ENCODE measurements around the gene RHPN2. TPM values are rescaled to one million over a fixed set of nuclear protein-coding genes. Genes with fewer than 3 reads are reported as not detected.
"Not testable (repeated sequence)": the region's sequence is repeated elsewhere in the genome, so short reads cannot be mapped to it uniquely, and the experiment has no call there.

RHPN2 gene
- total RNA-seq, 1 donor from 2014 or later = 2.4 TPM

DNA sequence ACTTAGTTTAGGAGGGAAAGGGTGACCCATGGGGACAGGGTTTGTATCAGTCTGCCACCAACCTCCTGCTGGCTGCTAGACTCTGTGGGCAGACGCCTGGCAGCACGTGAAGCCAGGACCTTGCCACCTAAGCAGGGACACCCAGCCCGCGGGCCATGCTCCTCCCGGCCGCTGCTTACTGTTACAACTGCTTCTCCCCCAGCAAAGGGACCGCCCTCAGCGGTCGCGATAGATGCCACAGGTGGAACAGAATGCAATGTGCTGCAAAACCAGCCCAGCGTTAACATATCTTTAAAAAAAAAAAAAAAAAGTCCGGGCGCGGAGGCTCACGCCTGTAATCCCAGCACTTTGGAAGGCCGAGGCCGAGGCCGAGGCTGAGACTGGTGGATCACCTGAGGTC, 1.9 kb upstream of the RHPN2 start:
- DNase-seq (ENCODE audit: low read depth, low spot score) = no peak

DNA sequence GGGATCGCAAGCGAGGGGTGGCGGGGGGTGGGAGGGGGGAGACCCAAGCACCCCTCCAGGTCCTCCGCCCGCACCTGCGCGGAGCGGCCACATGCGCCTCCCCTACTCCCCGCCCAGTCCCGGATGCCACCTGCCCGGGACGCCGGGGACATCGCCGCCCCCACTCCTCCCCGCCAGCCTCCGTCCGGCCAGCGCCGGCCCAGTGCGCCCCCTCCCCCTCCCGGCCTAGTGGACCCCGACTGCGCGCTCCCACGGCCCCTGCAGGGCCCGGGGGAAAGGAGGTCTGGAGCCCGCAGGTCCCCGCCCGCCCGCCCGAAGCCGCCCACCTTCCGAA, 263 bp downstream of the RHPN2 start:
- no peak for DNase-seq (ENCODE audit: low read depth, low spot score)

DNA sequence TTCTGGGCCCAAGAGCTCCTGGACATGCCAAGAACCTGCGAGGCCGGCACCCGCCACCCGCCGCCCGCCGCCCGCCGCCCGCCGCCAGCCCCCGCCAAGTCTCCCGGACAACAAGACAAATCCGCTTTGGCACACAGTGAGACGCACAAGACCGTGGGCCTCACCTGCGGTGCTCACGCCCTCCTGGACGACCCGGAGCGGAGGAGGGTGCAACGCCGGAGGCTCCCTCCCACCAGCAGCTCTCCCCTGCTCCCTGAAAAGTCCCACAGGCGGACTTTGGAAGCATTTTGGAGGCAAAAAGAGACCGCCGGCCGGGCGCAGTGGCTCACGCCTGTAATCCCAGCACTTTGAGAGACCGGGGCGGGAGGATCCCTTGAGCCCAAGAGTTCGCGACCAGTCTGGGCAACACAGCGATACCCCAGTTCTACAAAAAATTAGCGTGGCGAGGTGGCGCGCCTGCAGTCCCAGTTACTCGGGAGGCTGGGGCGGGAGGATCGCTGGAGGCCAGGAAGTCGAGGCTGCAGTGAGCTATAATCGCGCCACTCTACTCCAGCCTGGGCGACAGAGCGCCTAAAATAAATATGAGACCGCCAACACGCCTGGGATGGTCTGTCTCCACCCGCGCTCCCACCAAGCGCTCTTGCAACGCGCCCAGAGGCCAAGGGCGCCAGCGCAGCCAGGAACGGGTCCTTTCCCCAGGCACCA, 783 bp downstream of the RHPN2 start:
- DNase-seq (ENCODE audit: low read depth, low spot score) = no peak

DNA sequence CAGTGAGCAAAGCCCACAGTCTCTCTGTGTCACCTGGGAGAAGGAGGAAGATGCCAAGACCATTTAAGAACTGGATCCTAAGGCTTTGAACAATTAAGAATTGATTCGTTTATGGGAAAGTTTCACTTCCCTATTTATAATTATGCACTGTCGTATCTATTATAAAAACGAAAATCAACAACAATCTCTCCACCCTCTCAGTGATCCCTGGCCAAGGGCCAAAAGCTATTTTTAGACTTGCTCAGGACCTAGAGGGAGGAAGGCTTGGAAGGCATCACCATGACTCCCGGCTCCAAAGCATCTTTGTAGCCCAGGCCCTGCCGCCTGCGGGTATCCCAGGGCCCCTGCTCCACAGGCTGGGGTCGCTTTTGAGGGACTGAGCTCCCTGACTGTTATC, 1.3 kb downstream of the RHPN2 start:
- DNase-seq (ENCODE audit: low read depth, low spot score) = no peak

DNA sequence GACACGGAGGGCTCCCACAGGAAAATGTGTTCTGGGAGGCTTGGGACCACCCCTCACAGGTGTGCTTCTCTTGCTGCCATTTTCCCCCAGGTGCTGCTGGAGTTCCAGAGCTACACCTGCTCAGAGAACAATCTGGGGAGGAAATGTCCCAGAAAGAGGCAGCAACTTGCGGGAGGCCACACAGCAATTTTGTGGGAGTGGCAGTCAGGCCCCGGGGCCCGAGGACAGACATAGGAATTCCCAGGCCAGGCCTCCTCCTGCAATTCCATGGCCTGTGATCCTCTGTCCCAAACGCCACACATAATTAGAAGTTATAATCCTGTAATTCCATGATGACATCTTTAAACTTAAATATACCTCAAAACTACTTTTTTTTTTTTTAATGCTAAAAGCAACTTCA, 1.8 kb downstream of the RHPN2 start:
- no peak for DNase-seq (ENCODE audit: low read depth, low spot score)

DNA sequence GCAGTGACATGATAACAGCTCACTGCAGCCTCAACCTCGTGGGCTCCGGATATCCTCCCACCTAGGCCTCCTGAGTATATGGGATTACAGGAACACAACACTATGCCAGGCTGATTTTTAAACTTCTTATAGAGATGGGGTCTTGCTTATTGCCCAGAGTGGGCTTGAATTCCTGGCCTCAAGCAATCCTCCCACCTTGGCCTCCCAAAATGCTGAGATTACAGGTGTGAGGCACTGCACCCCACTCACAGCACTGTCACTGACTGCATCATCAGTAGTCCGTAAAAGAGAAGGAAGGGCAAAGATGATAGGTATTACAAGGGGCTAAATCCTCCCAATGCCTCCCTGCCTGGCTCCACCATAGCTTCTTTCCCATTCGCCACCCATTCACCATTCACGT, 4.1 kb downstream of the RHPN2 start:
- DNase-seq (ENCODE audit: low read depth, low spot score) = no peak

DNA sequence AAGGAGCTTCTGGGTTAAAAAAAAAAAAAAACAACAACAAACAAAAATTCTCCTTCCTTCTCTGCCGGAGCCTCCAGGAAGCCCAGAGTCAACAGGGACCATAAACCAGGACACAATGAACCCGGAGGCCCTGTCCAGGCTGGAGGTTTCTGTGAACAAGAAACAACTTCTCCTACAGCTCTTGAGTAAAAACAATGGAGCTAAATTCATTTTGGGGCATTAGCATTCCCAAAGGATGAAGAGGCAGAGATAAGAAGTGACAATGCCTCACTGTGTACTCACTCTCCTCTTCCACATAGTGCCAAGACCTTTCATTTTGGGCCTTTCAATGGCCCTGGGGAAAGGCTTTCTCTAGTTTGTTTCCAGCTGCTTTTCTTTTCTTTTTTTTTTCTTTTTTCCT, 9.0 kb downstream of the RHPN2 start:
- no peak for DNase-seq (ENCODE audit: low read depth, low spot score)

DNA sequence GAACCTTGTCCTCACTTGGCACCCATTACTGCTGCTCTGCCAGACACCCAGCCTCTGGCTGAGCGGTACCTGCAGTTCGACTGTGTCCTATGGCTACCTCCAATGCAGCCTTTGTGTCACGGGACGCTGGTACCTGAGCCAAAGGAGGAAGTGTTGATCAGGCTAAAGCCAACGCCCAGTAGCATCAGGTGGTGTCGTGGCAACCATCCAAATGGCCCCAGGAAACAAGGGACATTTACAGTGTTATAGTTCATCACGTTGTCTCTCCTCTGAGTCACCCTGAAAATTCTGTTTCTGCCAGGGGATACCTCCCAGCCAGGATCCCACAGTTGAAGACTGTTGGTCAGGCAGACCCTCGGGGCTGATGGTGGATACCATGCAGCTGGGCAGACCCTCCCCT, 10.1 kb downstream of the RHPN2 start:
- DNase-seq (ENCODE audit: low read depth, low spot score) = no peak

DNA sequence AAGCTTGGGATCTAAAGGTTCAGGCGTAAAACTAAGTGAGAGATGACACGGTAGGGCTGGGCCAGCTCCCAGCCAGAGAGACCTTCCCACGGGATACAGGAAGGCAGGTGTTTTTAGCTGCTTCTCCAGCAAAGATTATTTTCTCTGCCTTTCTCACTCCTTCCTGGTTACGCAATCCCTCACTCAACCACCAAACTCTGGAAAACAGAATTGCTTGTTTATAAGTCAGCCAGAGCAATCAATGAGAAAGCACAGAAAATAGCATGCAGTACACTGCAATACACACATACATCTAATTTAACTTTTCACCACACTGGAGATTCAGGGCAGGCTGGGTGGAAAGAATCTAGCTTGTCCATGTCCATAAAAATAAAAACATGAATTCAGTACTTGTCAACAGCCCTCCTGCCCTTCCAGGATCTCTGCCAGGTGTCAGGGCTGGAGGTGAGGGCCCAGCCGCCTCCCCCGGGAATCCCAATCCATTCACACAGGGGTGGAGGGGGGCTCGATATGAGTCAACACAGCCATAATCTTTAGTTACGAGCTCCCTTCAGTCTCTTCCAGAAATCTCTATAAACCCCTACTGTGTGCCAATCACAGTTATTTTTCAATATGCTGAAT, 12.2 kb downstream of the RHPN2 start:
- DNase-seq (ENCODE audit: low read depth, low spot score) = no peak

DNA sequence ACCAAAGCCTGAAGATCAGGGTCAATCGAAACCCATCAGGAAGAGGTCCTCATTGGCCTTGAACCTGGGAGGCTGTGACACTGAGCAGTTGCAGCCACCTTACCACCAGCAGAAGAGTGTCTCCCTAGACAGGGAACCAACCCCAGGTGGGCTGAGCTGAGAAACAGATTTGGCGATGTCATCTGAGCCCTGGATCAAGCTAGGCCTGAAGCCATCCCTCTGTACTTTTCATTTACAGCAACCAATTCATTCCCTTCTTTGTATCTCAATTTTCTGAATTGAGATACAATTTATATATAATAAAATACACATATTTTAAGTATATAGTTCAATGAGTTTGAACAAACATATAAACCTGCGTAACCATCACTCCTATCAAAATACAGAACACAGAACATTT, 14.6 kb downstream of the RHPN2 start:
- DNase-seq (ENCODE audit: low read depth, low spot score) = no peak

DNA sequence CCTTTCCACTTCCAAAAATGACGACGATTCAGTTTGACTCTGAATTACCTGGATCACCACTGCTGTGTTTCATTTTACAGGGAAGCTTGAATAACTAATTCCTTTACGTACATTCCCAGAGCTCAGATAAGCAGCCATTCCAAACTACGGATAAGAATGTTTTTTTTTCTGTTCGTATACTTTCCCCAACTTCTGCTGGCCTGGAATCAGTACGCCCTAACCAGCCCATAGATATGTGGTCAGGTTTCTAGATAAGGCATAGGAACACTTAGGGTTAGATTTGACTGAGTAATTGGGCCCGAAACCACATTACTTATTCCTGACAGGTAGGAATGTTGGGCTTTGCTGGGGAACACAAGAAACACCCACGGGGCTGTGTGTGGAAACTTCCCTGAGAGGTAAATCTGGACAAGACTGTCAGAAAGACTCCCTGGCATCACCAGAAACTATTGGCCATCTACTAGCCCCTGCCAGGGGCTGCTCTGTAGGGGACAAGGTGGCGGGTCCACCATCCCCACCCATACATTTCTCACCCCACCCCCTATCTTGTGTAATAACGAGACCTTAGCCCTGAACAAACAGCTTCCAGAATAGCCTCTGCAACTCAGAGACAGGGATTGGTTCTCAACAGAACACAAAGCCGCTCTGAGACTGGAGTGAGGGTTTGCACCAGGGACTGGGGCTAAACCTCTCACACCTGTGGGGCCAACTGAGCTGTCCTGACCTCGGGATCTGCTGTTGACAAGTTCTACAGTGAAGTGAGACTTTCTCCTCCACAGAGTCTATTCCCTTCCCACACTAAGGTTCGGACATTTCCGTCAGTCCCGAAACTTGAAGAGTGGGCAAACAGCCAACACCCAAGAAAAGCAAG, 15.6 kb downstream of the RHPN2 start:
- no peak for DNase-seq (ENCODE audit: low read depth, low spot score)

DNA sequence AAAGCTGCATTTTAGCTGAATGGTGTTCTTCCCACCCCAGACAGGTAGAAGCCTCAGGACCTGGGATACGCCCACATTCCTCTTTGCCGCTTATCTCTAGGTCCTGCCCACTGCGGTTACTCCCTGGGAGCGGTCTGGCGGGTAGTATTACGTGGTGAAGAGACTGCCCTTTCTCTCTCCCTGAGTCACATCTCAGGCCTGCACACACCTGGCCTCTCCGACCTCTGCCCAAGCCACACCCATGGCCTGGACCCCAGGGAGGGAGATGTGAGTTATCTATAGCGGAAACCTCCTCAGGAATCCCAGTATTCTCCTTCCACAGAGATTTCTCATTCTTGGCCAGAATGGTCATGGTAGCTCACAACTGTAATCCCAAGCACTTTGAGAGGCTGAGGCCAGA, 17.3 kb downstream of the RHPN2 start:
- no peak for DNase-seq (ENCODE audit: low read depth, low spot score)

DNA sequence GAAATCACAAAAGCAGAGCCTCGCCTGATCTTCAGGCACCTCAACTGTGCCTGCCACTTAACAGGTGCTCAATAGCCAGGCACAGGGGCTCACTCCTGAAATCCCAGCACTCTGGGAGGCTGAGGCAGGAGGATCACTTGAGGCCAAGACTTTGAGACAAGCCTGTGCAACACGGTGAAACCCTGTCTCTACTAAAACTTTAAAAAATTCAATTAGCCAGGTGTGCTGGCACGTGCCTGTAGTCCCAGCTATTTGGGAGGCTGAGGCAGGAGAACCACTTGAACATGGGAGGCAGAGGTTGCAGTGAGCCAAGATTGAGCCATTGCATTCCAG, 22.9 kb downstream of the RHPN2 start:
- not testable (repeated sequence) for DNase-seq (ENCODE audit: low read depth, low spot score)

DNA sequence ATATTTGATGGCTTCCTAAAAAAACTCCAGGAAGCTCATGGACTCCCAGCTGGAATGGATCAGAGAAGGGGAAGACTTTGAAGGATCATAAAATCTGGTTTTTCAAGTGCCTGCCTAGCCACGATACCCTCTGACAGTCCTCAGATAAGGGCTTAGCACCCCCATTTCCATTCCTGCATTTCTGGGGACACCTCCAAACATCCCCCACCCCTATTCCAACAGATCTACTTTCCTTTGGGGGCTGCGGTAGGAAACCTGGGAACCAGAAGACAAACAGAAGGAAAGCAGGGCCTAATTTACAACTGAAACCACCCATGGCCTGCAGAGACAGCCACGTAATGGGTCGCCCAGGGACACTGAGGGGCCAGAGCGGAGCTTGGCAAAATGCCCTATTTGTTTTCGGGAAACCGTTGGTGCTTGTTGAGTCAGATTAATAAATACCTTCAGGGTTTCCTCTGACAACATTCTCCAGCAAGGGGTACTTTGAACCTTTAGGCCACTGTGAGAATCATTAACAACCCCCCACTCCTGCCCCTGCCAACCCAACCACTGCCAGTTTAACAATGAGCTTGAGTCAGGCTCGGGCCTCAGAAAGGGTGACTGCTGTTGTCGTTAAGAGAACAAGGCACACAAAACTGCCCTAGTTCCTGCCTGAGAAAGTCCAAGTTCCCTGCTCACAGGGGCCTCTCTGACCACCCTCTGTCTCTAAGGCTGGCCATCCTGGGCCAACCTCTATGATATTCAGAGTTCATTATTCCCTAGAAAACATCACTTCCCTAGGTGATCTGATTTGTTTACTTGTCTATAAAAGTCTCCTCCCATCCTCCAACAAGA, 23.5 kb downstream of the RHPN2 start:
- DNase-seq (ENCODE audit: low read depth, low spot score) = no peak

DNA sequence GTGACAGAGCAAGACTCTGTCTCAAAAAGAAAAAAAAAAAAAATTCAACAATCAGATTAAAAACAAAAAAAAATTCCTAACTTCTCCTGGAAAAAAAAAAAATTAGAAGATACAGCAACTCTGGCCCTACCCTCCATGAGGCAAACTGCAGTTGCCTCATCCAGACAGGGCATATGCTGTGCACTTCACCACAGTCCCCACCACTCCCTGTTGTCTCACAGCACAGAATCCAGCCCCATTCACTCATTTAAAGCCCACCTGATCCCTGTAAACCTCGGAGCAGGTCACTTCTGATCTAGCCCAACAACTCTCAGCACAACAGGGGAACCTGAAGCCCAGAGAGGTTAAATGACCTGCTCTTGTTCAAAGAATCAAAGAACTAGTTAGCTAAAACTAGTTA, 24.9 kb downstream of the RHPN2 start:
- DNase-seq (ENCODE audit: low read depth, low spot score) = no peak

DNA sequence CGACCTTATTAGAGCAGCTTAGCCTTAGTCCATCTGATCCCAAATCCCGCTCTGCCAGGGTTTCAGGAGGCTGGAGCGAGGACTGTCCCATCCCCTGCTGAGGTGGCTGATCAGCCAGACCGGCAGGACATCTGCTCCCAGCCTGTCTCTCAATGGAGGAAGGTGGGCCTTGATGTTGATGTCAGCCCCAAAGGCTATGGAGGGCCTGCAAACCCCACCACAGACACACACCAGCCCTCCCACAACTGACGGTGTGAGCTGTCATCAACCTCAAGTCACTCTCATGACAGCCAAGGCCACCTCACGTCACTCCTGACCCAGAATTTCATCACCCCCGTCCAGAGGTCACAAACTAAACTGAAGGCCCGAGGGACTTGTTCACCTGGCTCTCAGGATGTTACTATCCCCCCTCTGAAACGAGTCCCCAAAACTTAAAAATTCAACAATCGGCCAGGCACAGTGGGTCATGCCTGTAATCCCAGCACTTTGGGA, 25.5 kb downstream of the RHPN2 start:
- no peak for DNase-seq (ENCODE audit: low read depth, low spot score)

DNA sequence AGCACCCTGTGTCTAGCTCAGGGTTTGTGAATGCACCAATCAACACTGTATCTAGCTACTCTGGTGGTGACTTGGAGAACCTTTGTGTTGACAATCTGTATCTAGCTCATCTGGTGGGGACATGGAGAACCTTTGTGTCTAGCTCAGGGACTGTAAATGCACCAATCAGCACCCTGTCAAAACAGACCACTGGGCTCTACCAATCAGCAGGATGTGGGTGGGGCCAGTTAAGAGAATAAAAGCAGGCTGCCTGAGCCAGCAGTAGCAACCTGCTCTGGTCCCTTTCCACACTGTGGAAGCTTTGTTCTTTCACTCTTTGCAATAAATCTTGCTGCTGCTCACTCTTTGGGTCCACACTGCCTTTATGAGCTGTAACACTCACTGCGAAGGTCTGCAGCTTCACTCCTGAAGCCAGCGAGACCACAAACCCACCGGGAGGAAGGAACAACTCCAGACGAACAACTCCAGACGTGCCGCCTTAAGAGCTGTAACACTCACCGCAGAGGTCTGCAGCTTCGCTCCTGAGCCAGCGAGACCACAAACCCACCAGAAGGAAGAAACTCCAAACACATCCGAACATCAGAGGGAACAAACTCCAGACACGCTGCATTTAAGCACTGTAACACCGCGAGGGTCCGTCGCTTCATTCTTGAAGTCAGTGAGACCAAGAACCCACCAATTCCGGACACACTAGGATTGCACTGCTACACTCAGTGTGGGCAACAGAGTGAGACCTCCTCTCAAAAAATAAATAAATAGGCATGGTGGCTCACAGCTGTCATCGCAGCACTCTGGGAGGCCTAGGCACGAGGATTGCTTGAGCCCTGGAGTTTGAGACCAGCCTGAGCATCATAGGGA, 27.3 kb downstream of the RHPN2 start:
- DNase-seq (ENCODE audit: low read depth, low spot score) = not testable (repeated sequence)

DNA sequence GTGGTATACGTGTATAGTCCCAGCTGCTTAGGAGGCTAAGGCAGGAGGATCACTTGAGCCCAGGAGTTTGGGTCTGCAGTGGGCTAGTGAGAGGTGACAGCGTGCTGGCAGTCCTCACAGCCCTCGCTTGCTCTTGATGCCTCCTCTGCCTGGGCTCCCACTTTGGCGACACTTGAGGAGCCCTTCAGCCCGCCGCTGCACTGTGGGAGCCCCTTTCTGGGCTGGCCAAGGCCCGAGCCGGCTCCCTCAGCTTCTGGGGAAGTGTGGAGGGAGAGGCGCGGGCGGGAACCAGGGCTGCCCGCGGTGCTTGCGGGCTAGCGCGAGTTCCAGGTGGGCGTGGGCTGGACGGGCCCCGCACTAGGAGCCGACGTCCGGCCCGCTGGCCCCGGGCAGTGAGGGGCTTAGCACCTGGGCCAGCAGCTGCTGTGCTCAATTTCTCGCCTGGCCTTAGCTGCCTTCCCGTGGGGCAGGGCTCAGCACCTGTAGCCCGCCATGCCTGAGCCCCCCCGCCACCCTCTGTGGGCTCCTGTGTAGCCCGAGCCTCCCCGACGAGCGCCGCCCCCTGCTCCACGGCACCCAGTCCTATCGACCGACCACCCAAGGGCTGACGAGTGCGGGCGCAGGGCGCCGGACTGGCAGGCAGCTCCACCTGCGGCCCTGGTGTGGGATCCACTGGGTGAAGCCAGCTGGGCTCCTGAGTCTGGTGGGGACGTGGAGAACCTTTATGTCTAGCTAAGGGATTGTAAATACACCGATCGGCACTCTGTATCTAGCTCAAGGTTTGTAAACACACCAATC, 28.1 kb downstream of the RHPN2 start:
- DNase-seq (ENCODE audit: low read depth, low spot score) = not testable (repeated sequence)

DNA sequence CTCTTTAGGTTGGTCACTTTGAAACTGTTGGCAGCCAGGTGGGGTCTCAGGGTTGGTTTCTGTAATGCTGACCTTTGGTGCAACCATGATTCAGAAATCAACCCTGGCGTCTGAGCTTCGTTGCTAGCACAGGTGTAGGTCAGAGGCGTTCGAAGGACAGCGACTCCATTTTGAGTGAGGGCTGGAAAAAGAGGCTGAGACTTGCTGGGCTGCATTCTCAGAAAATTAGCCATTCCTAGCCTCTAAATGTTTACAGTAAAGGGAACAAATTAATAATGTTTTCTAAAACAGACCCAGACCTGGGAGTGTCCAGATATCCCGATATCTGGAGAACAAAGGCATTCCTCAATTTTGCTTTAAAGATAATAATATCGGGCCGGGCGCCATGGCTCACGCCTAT, 29.2 kb downstream of the RHPN2 start:
- DNase-seq (ENCODE audit: low read depth, low spot score) = no peak

DNA sequence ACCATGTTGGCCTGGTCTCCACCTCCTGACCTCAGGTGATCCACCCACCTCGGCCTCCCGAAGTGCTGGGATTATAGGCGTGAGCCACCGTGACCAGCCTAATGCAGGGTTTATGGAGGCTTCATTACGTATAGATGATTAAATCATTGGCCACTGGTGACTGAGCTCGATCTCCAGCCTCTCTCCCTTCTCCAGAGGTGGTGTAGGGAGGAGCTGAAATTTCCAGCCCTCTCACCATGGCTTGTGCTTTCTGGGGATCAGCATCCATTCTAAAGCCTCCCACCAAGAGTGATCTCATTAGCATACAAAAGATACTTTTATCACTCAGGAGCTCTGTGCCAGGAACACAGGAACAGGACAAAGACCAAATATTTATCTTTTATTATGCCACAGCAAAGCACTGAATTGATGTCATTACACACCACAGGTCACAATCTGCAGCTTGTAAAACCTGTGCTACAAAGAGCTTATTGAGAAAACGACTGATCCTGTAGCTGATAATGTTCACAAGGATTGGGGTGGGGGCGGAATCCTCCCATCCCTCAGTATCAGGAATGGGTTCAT, 32.4 kb downstream of the RHPN2 start:
- no peak for DNase-seq (ENCODE audit: low read depth, low spot score)

Measured in pulmonary artery endothelial cell (primary cell).